ENCODE measurements around the gene CSNK2A1.

Gene CSNK2A1

DNA sequence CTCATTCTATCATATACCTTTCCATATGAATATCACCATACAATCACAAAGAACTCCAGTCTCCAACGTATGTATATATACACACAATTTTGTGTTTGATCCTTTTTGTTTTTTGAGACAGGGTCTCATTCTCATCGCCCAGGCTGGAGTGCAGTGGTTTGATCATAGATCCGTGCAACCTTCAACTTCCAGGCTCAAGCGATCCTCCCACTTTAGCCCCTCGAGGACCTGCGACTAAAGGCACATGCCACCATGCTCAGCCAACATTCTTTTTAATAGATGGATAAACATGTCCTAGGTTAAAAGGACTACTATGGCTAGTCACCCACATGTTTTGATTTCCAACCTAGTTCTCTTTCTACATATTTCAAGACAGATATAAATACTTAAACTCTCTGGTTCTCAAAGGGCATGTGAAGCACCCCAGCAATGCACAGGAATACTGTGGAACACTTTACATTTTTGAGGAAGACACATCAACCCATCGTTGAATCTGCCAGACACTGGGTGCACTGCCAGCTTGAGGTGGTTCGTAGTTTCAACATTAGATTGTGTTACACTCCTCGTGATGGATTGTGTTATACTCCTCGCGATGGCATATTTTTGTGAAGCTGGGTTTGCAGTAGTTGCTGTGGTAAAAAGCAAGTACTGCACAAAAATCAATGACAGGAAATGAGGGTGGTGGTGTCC, 40.4 kb downstream of the CSNK2A1 start:
- peaks cover 20% of the 10 kb centered on the region for H3K79me2 ChIP-seq (ENCODE audit: low read length)
- no peaks in the 10 kb centered on the region for H3K4me1 ChIP-seq (ENCODE audit: low read length)
- TF ChIP-seq, protein P1, sequence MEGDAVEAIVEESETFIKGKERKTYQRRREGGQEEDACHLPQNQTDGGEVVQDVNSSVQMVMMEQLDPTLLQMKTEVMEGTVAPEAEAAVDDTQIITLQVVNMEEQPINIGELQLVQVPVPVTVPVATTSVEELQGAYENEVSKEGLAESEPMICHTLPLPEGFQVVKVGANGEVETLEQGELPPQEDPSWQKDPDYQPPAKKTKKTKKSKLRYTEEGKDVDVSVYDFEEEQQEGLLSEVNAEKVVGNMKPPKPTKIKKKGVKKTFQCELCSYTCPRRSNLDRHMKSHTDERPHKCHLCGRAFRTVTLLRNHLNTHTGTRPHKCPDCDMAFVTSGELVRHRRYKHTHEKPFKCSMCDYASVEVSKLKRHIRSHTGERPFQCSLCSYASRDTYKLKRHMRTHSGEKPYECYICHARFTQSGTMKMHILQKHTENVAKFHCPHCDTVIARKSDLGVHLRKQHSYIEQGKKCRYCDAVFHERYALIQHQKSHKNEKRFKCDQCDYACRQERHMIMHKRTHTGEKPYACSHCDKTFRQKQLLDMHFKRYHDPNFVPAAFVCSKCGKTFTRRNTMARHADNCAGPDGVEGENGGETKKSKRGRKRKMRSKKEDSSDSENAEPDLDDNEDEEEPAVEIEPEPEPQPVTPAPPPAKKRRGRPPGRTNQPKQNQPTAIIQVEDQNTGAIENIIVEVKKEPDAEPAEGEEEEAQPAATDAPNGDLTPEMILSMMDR (IDR thresholded peaks at IDR 0.05; ENCODE audit: low read length), result no peak
- TF ChIP-seq EZH2phosphoT487 (IDR thresholded peaks at IDR 0.05; ENCODE audit: low read length), result no peak
- no peak for TF ChIP-seq EZH2 (optimal IDR thresholded peaks at IDR 0.05; ENCODE audit: low read depth, low read length)
- H3K9me2 ChIP-seq (replicated peaks; ENCODE audit: insufficient read depth, low read length), result no peaks in the 10 kb centered on the region
- no peak overlapping the region for H3K4me2 ChIP-seq (ENCODE audit: low read depth, low read length)
- H3K9me3 ChIP-seq (replicated peaks; ENCODE audit: insufficient read depth, low read length), result no peaks in the 10 kb centered on the region
- no peaks in the 10 kb centered on the region for H3K27me3 ChIP-seq (replicated peaks; ENCODE audit: insufficient read depth, low read length)
- no peak overlapping the region for H3K27ac ChIP-seq (ENCODE audit: low read length)
- no peak overlapping the region for H2AFZ ChIP-seq (ENCODE audit: low read length)
- H3K36me3 ChIP-seq (replicated peaks; ENCODE audit: insufficient read depth, low read length), result peaks cover 28% of the 10 kb centered on the region
- DNase-seq, result no peak
- no peak overlapping the region for H3K9ac ChIP-seq (ENCODE audit: low read length)
- no peaks in the 10 kb centered on the region for H4K20me1 ChIP-seq (ENCODE audit: insufficient read depth, low read length)
- H3F3A ChIP-seq (ENCODE audit: insufficient read depth, low read length), result no peaks in the 10 kb centered on the region
- H3K4me3 ChIP-seq (ENCODE audit: low read length), result no peak overlapping the region

DNA sequence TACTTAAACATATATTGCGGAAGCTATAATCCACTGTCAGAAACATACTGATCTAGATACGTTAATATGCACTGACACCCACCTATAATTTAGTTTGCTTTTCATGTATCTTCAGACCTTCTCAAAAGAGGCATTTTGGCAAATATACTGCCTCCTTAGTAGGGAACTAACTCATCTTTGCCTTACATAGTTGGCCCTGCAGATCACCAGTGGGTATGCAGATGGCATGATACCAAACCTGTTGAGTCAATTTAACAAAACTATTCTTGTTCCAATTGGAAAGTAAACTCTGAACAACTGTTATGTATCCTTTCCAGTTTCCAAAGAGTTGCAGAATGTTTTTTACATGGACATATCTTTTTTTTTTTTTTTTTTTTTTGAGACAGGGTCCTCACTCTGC, 45.6 kb downstream of the CSNK2A1 start:
- no peak overlapping the region for H2AFZ ChIP-seq (ENCODE audit: low read length)
- no peak overlapping the region for H3K27ac ChIP-seq (ENCODE audit: low read length)
- H3F3A ChIP-seq (ENCODE audit: insufficient read depth, low read length), result no peaks in the 10 kb centered on the region
- no peak for DNase-seq
- no peak overlapping the region for H3K4me3 ChIP-seq (ENCODE audit: low read length)
- H3K4me1 ChIP-seq (ENCODE audit: low read length), result no peaks in the 10 kb centered on the region
- H3K4me2 ChIP-seq (ENCODE audit: low read depth, low read length), result no peak overlapping the region
- H4K20me1 ChIP-seq (ENCODE audit: insufficient read depth, low read length), result no peaks in the 10 kb centered on the region
- no peak overlapping the region for H3K9ac ChIP-seq (ENCODE audit: low read length)
- no peaks in the 10 kb centered on the region for H3K9me2 ChIP-seq (replicated peaks; ENCODE audit: insufficient read depth, low read length)
- no peaks in the 10 kb centered on the region for H3K9me3 ChIP-seq (replicated peaks; ENCODE audit: insufficient read depth, low read length)
- peaks cover 12% of the 10 kb centered on the region for H3K36me3 ChIP-seq (replicated peaks; ENCODE audit: insufficient read depth, low read length)
- H3K27me3 ChIP-seq (replicated peaks; ENCODE audit: insufficient read depth, low read length), result no peaks in the 10 kb centered on the region
- no peak for TF ChIP-seq EZH2 (optimal IDR thresholded peaks at IDR 0.05; ENCODE audit: low read depth, low read length)
- TF ChIP-seq EZH2phosphoT487 (IDR thresholded peaks at IDR 0.05; ENCODE audit: low read length), result no peak
- TF ChIP-seq, protein P1 (IDR thresholded peaks at IDR 0.05; ENCODE audit: low read length), result no peak
- no peaks in the 10 kb centered on the region for H3K79me2 ChIP-seq (ENCODE audit: low read length)

DNA sequence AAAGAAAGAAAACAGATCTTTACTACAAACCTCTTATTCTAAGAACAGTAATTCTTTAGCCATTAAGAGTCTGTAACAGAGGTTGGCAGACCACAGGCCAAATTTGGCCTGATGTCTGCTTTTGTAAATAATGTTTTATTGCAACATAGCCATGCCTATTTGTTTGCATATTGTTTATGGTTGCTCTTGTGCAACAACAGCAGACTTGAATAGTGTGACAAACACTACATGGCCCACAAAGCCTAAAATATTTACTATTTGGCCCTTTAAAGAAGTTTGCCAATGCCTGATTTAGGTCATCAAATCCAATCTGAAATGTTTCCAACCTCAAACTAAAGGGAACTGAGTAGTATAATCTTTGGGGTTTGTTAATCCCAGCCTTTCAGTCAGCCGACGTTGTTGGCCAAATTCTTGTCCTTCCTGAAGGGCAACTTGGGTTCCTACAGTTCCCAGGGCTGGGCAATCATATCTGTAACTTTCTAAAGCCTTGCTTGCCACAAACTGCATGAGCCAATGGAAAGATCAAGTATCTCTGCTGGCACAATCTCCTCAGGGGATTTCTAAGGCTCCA, 47.4 kb downstream of the CSNK2A1 start:
- H2AFZ ChIP-seq (ENCODE audit: low read length), result no peak overlapping the region
- no peak overlapping the region for H3K4me3 ChIP-seq (ENCODE audit: low read length)
- H3K9ac ChIP-seq (ENCODE audit: low read length), result no peak overlapping the region
- H3K79me2 ChIP-seq (ENCODE audit: low read length), result no peaks in the 10 kb centered on the region
- no peak for DNase-seq
- no peaks in the 10 kb centered on the region for H3K9me2 ChIP-seq (replicated peaks; ENCODE audit: insufficient read depth, low read length)
- H3F3A ChIP-seq (ENCODE audit: insufficient read depth, low read length), result no peaks in the 10 kb centered on the region
- H3K9me3 ChIP-seq (replicated peaks; ENCODE audit: insufficient read depth, low read length), result no peaks in the 10 kb centered on the region
- no peak overlapping the region for H3K4me2 ChIP-seq (ENCODE audit: low read depth, low read length)
- H3K36me3 ChIP-seq (replicated peaks; ENCODE audit: insufficient read depth, low read length), result peaks cover 3% of the 10 kb centered on the region; the same call in 1 of the 2 replicates
- no peaks in the 10 kb centered on the region for H4K20me1 ChIP-seq (ENCODE audit: insufficient read depth, low read length)
- H3K27me3 ChIP-seq (replicated peaks; ENCODE audit: insufficient read depth, low read length), result no peaks in the 10 kb centered on the region
- no peaks in the 10 kb centered on the region for H3K4me1 ChIP-seq (ENCODE audit: low read length)
- TF ChIP-seq, protein P1 (IDR thresholded peaks at IDR 0.05; ENCODE audit: low read length), result no peak
- TF ChIP-seq EZH2phosphoT487 (IDR thresholded peaks at IDR 0.05; ENCODE audit: low read length) (no peak), EZH2 (optimal IDR thresholded peaks at IDR 0.05; ENCODE audit: low read depth, low read length) (no peak)
- no peak overlapping the region for H3K27ac ChIP-seq (ENCODE audit: low read length)

Data from MM.1S (cell line).